T-helper 1 cell treated with Interleukin-12 subunit alpha and Interleukin-12 subunit beta and Interleukin-4 antibody, amounts not matched to agents 30 ng/mL and 1 ng/mL, for 36 hours (primary cell): ENCODE measurements around the gene UBE2D4. TPM values are rescaled to one million over a fixed set of nuclear protein-coding genes. Genes with fewer than 3 reads are reported as not detected.
"Not testable (repeated sequence)": the region's sequence is repeated elsewhere in the genome, so short reads cannot be mapped to it uniquely, and the experiment has no call there.

Source experiments
- intact Hi-C: fragments of 100-400 bp; cut with micrococcal nuclease; formaldehyde crosslinking; loops from one replicate; pipeline ENCODE4 v1.15.1; 2024
- total RNA-seq: library from RNA; stranded (reverse); gene quantifications from 2 replicates; pipeline ENCODE4 v1.2.3, GENCODE V29; 2022

UBE2D4 gene
- 10.0 and 11.6 TPM in 2 replicates for total RNA-seq

DNA sequence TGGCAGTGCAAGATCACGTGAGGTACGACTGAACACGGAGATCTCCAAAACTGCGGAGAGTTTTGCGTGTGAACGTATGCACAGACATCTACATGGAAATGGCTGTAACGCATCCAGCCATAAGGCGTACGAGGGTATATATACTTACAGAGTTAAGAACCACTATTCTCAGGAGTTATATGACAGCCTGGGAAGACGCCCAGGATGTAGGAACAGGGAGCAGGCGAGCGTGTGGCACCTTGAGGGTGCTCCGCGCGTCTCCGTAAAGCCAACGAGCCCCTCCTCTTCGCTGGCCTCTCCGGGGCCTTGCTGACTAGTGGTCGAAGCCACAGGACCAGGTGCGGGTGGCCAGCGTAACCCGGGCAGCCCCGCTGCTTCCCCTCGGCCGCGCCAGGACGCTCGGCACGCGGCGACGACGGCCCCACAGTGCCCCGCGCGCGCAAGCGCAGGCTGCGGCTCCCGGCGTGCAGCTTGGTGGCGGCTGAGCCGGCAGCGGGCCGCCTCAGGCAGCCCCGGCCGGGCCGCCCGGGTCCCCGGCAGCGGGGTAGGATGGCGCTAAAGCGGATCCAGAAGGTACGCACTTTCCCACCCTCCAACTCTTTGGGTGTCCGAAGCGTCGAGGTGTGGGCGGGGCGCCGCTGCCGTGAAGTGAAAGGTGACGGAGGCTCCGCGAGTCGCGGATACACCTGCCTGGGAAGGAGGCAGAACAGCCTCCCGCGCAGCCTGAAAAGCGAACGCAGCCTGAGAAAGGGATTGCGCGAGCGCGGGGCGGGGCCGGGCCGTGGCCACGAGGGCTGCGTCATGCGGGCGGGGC lies at the start of gene UBE2D4:
Gene UBE2D4 (plus strand): TSS at position 453 of the 814 bp plus-strand sequence. CDS start 97 bp downstream, at position 550.
- intact Hi-C loops = loop anchor here (1.0 to 5.0 kb wide), 10 partner anchors 20 to 1014 kb away; partner anchors contain the start of genes C7orf25, COA1, MRPL32 and MRPS24

DNA sequence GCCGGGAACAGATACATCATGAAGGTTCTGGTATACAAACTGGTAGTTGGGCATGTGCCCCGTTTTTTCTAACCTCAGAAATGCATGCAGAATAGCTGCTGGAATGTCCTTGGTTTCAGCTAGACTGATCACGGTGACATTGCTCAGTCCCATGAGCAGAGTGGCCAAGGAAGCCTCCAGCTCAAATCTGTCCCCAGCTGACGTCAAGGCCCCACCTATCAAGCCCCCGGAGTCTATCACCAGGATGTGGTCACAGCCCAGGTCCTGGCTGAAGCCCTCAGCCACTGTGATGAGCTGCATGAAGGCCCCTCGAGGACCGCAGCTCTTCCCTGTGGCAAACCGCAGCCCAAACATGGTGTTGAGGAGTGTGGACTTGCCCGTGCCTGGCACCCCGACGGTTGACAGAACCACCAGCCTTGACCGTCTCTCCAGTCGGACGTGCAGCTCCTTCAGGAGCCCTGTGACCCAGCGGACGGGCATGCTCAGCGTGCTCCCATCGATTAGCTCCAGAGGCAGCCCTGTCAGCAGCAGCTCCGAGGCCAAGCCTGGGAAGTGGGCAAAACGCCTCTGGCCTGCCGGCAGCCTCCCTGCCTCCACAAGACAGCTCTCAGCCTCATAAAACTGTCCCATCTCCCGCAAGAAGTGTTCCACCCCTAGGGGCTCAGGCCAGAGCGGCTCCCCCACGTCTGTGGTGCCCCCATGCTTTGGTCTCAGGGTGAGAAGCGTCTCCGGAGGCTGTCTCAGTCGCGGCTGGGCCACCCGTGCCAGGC lies 49.1 kb upstream of the UBE2D4 start:
- intact Hi-C loops = no loop called here

DNA sequence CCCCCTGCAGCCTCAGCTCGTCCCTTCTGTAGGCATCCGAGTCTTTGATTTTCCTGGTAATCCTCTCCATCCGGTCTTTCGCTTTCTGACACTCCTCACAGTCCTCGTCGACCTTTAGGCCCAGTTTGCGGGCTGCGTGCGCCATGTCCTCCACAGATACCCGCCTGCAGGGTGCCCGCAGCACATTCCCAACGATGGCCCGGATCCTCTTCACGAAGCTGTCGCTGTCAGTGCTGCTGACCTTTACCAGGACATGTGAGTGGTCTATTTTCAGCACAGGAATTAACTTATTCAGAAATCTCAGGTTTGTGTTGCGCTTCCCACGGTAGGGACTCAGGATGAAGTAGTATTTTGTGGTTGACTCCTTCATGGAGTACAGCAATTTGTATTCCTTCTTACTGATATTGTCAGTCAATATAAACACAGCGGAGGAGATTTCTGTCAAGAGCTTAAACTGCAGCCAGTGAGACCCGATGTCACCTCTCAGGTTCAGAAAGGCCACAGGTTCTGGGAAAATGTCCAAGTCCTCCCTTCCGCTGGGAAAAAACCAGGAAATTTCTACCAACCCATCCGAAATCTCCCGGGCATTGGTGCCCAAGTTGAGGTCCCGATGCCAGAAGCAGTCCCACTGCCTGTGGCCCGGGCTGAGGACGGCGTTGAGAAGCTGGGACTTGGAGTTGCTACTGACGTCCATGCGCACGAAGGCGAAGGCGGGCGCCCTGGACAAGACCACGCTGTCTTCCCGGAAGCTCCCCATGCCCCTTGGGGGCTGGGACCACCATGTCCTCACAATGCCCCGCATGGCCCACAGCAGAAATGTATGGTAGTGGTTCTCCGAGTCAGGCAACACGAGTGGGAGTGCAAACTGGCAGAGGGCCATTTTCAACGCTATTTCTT lies 48.0 kb upstream of the UBE2D4 start:
- intact Hi-C loops = no loop called here

DNA sequence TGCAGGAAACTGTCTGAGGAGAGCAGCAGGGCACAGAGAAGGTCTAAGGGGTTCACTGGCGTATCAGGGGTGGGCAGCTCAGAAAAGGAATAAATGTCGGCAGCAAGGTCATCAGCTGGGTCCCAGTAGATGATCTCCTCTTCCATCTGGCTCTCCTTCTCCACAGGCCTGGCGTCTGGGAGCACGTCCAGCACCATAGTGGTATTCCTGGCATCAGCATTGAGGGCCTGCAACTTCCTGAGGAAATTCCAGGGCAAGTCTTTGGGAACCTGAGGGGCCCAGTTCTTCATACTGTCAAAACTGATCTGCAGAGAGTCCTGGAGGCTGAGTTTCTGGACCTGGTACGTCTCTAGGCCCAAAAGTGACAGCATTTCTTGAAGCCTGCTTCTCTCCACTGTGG lies 47.4 kb upstream of the UBE2D4 start:
- intact Hi-C loops = no loop called here

DNA sequence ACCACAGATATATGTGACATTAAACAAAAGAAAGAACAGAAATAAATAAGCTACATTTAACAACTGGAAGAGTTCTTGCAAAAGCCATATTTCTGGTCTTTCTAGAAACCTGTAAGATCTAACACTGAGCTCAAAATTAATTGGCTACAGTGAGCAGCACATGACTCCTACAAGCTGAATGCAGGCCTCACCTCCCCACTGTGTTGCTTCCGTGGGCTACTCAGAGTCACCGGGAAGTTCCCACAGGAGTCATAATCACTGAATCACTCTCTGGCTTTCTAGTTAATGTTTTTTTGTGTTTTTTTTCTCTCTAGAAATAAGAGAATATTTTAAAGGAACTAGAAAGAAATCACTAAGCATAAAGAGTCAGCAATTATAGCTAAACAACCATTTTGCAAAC lies 46.8 kb upstream of the UBE2D4 start:
- intact Hi-C loops = no loop called here

DNA sequence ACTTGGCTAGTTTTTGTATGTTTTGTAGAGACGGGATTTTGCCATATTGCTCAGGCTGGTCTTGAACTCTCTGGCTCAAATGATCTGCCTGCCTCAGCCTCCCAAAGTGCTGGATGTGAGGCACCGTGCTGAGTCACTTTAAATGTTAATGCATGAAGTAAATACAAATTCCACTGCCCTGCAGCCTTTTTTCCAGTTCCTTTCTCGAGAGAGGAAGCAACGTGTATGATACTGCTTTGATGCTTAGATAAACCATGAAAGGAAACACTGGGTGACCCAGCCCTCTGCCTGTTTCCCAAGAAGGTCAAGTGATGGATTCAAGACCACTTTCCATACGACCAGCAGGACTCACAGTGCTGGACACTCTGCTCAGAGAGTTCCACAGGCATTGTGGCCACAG lies 45.6 kb upstream of the UBE2D4 start:
- intact Hi-C loops = no loop called here

DNA sequence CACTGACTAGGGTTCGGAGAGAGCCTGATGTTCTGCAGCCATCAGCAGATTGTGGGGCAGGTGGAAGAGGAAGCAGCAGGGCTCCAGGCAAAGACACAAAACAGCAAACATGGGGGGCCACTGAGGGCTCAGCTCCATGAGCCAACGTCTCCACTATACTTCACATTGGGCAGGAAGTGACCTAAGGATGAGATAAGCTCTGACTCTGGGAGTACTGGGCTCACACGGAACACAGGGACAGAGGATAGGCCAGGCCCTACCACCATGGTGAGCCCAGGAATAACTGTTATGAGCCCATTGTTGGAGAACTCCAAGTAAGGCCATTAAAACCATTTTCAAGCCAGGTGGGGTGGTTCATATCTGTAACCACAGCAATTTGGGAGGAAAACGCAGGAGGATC lies 42.0 kb upstream of the UBE2D4 start:
- intact Hi-C loops = no loop called here

DNA sequence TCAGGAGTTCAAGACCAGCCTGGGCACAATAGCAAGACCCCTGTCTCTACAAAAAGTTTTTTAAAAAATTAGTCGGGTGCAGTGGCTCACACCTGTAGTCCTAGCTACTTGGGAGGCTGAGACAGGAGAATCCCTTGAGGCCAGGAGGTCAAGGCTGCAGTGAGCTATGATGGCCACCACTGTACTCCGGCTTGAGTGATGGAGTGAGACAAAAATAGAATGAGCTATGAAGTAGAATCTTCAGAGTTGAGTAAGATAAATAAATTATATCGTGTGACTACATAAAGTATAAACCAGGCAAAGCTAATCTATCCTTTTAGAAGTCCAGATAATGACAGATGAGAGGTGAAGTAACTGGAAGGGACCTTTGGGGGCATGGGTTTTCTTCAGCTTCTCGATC lies 41.6 kb upstream of the UBE2D4 start:
- intact Hi-C loops = no loop called here

DNA sequence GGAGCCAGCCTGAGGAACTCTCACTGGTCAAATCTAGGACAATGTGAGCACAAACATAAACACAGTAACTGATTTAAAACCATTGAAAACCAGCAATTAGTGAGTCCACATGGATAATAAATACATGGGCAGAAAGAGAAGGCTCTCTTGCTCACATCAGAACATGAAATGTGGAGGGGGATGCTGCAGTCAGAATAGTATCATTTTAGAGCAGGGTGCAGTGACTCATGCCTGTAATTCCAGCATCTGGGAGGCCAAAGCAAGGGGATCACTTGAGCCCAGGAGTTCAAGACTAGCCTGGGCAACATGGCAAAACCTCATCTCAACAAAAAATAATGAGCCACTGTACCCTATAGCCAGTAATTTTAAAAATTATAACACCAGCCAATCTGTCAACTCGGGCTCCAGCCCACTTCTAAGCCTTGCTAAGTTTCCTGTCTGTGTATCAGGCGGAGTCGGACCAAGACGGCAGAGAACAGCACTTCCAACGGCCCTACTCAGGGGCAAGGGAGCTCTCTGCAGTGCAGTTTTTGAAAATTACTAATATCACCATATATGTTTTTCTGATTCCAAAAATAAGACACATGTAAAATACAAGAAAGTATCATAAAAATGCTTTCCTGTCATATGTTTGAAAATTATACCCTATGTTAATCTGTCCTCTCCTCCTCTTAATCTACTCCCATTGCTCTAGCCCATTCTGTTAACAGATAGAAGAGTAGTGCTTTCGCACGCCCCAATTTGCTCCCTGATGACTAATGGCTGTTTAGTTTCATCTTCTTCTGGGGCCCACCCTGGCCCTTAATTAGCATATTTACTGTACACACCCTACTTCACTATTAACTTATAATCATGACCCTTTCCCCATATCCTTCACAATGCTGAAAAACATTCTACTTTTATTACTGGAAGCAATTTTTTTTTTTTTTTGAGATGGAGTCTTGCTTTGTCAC lies 37.0 kb upstream of the UBE2D4 start:
- intact Hi-C loops = no loop called here

DNA sequence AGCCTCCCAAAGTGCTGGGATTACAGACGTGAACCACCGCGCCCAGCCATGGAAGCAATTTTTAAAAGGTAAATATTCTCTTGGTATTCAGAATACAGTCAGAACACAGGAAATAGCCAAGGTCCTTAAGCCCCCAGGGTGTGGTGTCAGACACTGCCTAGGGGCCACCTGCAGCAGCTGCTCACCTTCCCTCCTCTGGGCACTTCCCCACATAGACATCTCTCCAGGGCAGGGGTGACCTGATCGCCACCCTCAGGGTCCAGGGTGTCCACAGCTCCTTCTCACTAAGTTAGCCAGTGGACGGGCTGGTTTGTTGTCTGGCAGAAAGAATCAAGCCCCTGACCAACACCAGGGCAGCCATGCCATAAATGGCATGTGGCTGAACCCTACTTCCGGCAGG lies 35.8 kb upstream of the UBE2D4 start:
- intact Hi-C loops = no loop called here

DNA sequence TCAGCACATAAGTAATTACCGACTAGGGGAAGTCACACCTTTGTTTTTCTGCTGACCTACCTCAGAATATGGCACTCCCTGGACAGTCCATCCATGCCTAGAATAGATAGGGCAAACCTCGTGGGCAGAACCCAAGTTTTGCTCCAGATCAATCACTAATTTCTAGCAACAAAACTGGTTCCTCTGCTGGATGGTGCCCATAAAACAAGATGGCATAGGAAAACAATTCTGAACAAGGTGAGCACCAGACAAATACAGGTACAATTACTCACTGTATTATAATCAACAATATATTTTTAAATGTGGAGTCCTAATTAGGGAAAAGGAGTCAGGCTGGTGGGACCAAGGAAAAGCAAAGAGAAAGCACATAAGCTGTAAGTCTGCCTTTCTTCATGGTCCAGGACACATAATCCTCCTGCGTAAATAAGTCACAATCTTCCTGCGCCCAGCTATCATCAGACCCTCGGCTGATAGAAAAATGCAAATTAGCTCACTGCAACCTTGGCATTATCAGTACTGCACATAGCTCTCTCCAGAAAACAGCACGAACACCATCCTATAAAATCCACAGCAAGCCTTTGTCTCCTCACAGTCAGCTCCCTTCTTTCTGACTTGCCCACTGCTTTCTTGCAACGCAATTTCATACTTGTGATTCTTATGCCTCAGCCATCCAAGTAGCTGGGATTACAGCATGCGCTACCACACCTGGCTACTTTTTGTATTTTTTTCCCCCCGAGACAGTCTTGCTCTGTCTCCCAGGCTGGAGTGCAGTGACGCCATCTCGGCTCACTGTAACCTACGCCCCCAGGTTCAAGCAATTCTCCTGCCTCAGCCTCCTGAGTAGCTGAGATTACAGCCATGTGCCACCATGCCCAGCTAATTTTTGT lies 34.9 kb upstream of the UBE2D4 start:
- intact Hi-C loops = no loop called here

DNA sequence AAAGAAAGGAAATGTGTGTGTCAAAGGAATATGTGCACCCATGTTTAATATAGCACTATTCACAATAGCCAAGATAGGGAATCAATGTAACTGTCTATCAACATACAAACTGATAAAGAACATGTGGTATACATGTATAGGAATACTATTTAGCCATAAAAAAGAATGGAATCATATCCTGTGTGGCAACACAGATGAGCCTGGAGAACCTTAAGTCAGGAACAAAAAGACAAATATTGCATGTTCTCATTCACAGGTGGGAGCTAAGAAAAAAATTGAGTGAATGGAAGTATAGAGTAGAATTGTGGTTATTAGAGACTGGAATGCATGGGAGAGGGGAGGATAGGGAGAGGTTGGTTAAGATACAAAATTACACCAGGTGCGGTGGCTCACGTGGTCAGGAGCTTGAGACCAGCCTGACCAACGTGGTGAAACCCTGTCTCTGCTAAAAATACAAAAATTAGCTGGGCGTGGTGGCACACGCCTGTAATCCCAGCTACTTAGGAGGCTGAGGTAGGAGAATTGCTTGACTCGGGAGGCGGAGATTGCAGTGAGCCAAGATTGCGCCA lies 30.3 kb upstream of the UBE2D4 start:
- intact Hi-C loops = no loop called here

DNA sequence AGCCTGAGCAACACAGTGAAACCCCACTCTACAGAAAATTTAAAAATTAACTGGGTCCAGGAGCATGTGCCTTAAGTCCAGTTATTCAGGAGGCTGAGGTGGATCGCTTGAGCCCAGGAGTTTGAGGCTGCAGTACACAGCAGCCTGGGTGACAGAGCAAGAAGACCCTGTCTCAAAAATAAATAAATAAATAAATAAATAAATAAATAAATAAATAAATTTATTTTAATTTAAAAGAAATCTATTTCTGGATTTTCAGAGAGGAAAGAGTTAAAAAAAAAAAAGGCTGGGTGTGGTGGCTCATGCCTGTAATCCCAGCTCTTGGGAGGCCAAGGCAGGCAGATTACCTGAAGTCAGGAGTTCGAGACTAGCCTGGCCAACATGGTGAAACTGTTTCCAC lies 27.7 kb upstream of the UBE2D4 start:
- intact Hi-C loops = not testable (repeated sequence)

DNA sequence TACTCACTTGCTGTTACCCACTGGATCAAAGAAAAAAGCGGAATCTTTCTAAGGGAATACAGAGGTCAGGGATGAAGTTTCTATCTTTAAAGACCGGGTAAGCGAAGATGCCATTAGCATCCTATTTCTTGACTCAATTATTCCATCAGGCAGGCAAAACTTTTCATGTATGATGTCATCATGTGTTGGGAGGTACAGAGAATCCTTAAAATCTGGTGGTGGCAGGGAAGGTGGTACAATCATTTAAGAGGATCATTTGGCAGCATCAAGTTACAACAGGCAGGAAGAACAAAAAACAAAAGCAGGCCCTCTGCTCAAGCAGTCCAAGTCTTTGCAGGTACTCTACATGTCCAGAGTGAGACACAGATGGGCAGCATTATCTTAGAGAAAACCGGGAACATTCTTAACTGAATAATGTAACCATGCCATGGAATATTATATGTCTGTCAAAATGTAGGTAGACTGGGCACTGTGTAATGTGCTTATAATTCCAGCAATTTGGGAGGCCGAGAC lies 23.6 kb upstream of the UBE2D4 start:
- intact Hi-C loops = no loop called here

DNA sequence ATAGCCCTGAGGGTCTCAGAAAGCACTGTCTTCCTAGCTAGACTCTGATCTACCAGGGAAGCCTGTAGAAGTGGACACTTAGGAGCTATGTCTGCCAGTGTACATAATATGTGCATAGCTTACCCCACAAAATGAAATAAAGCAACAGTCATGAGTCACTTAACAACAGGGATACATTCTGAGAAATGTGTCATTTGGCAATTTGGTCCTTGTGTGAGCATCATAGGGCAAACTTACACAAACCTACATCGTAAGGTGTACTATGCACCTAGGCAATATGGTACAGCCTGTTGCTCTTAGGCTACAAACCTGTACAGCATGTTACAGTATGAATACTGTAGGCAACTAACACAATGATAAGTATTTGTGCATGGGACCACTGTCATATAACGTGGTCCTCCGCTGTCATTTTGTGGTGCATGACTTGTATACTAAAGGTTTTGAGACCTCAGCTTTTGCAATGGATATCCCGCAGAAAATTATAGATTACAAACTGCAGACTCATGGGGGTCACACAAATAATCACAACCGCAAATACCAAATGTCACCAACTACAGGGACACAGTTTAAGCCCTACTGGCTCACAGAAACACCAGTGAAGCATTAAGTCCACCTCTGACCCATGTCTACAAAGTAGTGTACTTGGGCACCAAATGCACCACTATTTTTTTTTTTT lies 21.6 kb upstream of the UBE2D4 start:
- intact Hi-C loops = no loop called here

DNA sequence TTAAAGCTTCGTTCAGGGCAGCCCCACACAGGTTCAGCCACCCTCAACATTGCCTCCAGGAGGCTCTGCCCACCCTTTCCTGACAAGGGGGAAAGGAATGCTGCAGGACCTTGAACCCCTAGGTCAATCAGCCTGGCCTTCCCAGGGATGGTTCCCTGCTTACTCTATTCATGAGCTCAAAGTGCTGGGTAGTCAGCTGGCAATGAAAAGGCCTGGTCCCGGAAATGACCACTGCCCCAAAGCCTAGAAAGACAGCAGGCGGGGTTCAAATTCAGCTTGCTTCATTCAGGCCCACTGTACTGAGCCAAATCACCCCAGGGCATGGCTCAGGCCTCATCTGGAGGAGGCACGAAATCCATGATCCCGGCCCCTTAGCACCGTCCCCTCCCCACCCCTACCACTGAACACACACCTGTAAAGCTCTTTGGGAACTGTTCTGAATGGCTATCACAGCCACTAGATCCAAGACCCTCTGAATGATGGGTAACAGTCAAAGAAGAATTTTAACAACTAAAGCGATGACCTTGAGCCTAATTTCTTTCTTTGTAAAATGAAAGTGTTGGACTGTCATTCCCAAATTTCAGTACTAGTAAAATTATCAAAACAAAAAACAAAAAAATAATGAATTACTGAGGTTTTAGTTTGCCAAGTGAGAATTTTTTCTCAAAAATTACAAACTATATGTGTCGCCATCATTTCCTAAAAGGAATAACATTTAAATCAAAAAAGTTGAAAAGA lies 20.9 kb upstream of the UBE2D4 start:
- intact Hi-C loops = no loop called here

DNA sequence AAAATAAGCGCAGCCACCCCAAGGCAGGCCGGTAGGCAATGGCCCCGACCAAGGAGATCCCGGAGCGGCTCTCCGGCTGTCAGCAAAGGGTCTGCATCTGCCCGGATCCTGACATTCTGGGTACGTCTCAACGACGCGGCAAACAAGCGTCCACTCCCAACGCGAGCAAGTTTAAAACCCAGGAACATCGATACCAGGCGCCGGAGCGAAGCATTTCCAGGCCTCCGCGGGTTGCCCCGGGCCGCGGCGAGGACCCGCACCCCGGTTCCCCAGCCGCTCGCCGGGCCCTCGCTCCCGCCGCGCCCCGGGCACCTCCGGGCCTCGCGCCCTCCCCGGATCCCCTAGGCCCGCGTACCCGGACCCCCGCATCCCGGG lies 20.3 kb upstream of the UBE2D4 start:
- intact Hi-C loops = loop anchor here (1.0 kb wide), 2 partner anchors 20 to 37 kb away; partner anchors contain the start of genes MRPS24 and UBE2D4
